ENCODE data around the gene ZNF532. TPM values are rescaled to one million over a fixed set of nuclear protein-coding genes. Genes with fewer than 3 reads are reported as not detected.
A peak's percentile ranks its signal among the peaks of the same experiment; 100 is the strongest.

The ZNF532 gene
- total and polyA plus RNA-seq, 2 donors, result 11.6 to 11.9 TPM

- no peaks in the 10 kb centered on the region for H3K9me3 ChIP-seq (ENCODE audit: control insufficient read depth in 2 of 2, insufficient read depth in 1 of 2, low read length in 1 of 2)
- peak overlapping the region; percentile 37 to 86 for H3K27ac ChIP-seq (ENCODE audit: low read depth in 1 of 2, low read length in 1 of 2)
- H3K27me3 ChIP-seq (ENCODE audit: control insufficient read depth in 2 of 2, insufficient read depth in 1 of 2, low read length in 1 of 2), result peaks cover 42 to 71% of the 10 kb centered on the region in 2 donors
- peaks cover 0 to 3% of the 10 kb centered on the region in 2 donors for H3K36me3 ChIP-seq (ENCODE audit: control insufficient read depth in 2 of 2, insufficient read depth in 2 of 2, low read length in 1 of 2)
- peak in 1 of 9 donors; percentile 21 for DNase-seq (ENCODE audit: low read depth in 6 of 9, low spot score in 9 of 9)
- WGBS, result 3% methylated on average over 72 of the region's 72 CpGs
- H3K4me3 ChIP-seq (ENCODE audit: low read length in 2 of 2), result peak overlapping the region in 1 of 2 donors; percentile 46
- H3K4me1 ChIP-seq (ENCODE audit: control insufficient read depth in 2 of 2, insufficient read depth in 2 of 2, low read length in 2 of 2), result peaks cover 0 to 7% of the 10 kb centered on the region in 2 donors
Measured at GRCh38 chr18:58863539-58864145, 1.0 kb upstream of the ZNF532 start.

GRCh38 chr18:58865033-58865590 lies 435 bp downstream of the ZNF532 start:
- H3K27me3 ChIP-seq (ENCODE audit: control insufficient read depth in 2 of 2, insufficient read depth in 1 of 2, low read length in 1 of 2), result peaks cover 42 to 63% of the 10 kb centered on the region in 2 donors
- H3K4me1 ChIP-seq (ENCODE audit: control insufficient read depth in 2 of 2, insufficient read depth in 2 of 2, low read length in 2 of 2), result peaks cover 0 to 7% of the 10 kb centered on the region in 2 donors
- peak overlapping the region in 1 of 2 donors; percentile 57 for H3K27ac ChIP-seq (ENCODE audit: low read depth in 1 of 2, low read length in 1 of 2)
- no peak overlapping the region for H3K4me3 ChIP-seq (ENCODE audit: low read length in 2 of 2)
- WGBS, result 95% methylated on average over 4 of the region's 4 CpGs
- H3K9me3 ChIP-seq (ENCODE audit: control insufficient read depth in 2 of 2, insufficient read depth in 1 of 2, low read length in 1 of 2), result no peaks in the 10 kb centered on the region
- H3K36me3 ChIP-seq (ENCODE audit: control insufficient read depth in 2 of 2, insufficient read depth in 2 of 2, low read length in 1 of 2), result peaks cover 0 to 3% of the 10 kb centered on the region in 2 donors
- no peak for DNase-seq (ENCODE audit: low read depth in 6 of 9, low spot score in 9 of 9)

GRCh38 chr18:58865701-58866065 lies 1.0 kb downstream of the ZNF532 start:
- Histone ChIP-seq H3K9me3 (ENCODE audit: control insufficient read depth in 2 of 2, insufficient read depth in 1 of 2, low read length in 1 of 2) (no peaks in the 10 kb centered on the region), H3K4me3 (ENCODE audit: low read length in 2 of 2) (no peak overlapping the region), H3K27me3 (ENCODE audit: control insufficient read depth in 2 of 2, insufficient read depth in 1 of 2, low read length in 1 of 2) (peaks cover 42 to 64% of the 10 kb centered on the region in 2 donors), H3K27ac (ENCODE audit: low read depth in 1 of 2, low read length in 1 of 2) (peak overlapping the region in 1 of 2 donors; percentile 8), H3K4me1 (ENCODE audit: control insufficient read depth in 2 of 2, insufficient read depth in 2 of 2, low read length in 2 of 2) (peaks cover 0 to 7% of the 10 kb centered on the region in 2 donors), H3K36me3 (ENCODE audit: control insufficient read depth in 2 of 2, insufficient read depth in 2 of 2, low read length in 1 of 2) (peaks cover 0 to 3% of the 10 kb centered on the region in 2 donors)
- WGBS, result 96% methylated on average over 8 of the region's 8 CpGs
- no peak for DNase-seq (ENCODE audit: low read depth in 6 of 9, low spot score in 9 of 9)

- DNase-seq (ENCODE audit: low read depth in 6 of 9, low spot score in 9 of 9), result no peak
- 91% methylated on average over 9 of the region's 9 CpGs for WGBS
- Histone ChIP-seq H3K27ac (ENCODE audit: low read depth in 1 of 2, low read length in 1 of 2) (peak overlapping the region in 1 of 2 donors; percentile 8), H3K4me3 (ENCODE audit: low read length in 2 of 2) (no peak overlapping the region), H3K9me3 (ENCODE audit: control insufficient read depth in 2 of 2, insufficient read depth in 1 of 2, low read length in 1 of 2) (no peaks in the 10 kb centered on the region), H3K4me1 (ENCODE audit: control insufficient read depth in 2 of 2, insufficient read depth in 2 of 2, low read length in 2 of 2) (peaks cover 0 to 7% of the 10 kb centered on the region in 2 donors), H3K27me3 (ENCODE audit: control insufficient read depth in 2 of 2, insufficient read depth in 1 of 2, low read length in 1 of 2) (peaks cover 42 to 61% of the 10 kb centered on the region in 2 donors), H3K36me3 (ENCODE audit: control insufficient read depth in 2 of 2, insufficient read depth in 2 of 2, low read length in 1 of 2) (peaks cover 0 to 3% of the 10 kb centered on the region in 2 donors)
Measured at GRCh38 chr18:58866066-58866772, 1.5 kb downstream of the ZNF532 start.

GRCh38 chr18:58866773-58867150 lies 2.1 kb downstream of the ZNF532 start:
- no peak overlapping the region for H3K27ac ChIP-seq (ENCODE audit: low read depth in 1 of 2, low read length in 1 of 2)
- H3K4me1 ChIP-seq (ENCODE audit: control insufficient read depth in 2 of 2, insufficient read depth in 2 of 2, low read length in 2 of 2), result peaks cover 0 to 7% of the 10 kb centered on the region in 2 donors

GRCh38 chr18:58867281-58867961 lies 2.7 kb downstream of the ZNF532 start:
- Histone ChIP-seq H3K9me3 (ENCODE audit: control insufficient read depth in 2 of 2, insufficient read depth in 1 of 2, low read length in 1 of 2) (no peaks in the 10 kb centered on the region), H3K27me3 (ENCODE audit: control insufficient read depth in 2 of 2, insufficient read depth in 1 of 2, low read length in 1 of 2) (peaks cover 32 to 52% of the 10 kb centered on the region in 2 donors), H3K4me3 (ENCODE audit: low read length in 2 of 2) (no peak overlapping the region), H3K27ac (ENCODE audit: low read depth in 1 of 2, low read length in 1 of 2) (peak overlapping the region; percentile 39 to 46), H3K4me1 (ENCODE audit: control insufficient read depth in 2 of 2, insufficient read depth in 2 of 2, low read length in 2 of 2) (peaks cover 0 to 6% of the 10 kb centered on the region in 2 donors), H3K36me3 (ENCODE audit: control insufficient read depth in 2 of 2, insufficient read depth in 2 of 2, low read length in 1 of 2) (peaks cover 0 to 3% of the 10 kb centered on the region in 2 donors)
- no peak for DNase-seq (ENCODE audit: low read depth in 6 of 9, low spot score in 9 of 9)
- WGBS, result 89% methylated on average over 10 of the region's 10 CpGs

More at GRCh38 chr18:58866773-58867150, 2.1 kb downstream of the ZNF532 start:
- H3K27me3 ChIP-seq (ENCODE audit: control insufficient read depth in 2 of 2, insufficient read depth in 1 of 2, low read length in 1 of 2), result peaks cover 37 to 58% of the 10 kb centered on the region in 2 donors
- no peak overlapping the region for H3K4me3 ChIP-seq (ENCODE audit: low read length in 2 of 2)
- 94% methylated on average over 6 of the region's 6 CpGs for WGBS
- H3K36me3 ChIP-seq (ENCODE audit: control insufficient read depth in 2 of 2, insufficient read depth in 2 of 2, low read length in 1 of 2), result peaks cover 0 to 3% of the 10 kb centered on the region in 2 donors
- no peaks in the 10 kb centered on the region for H3K9me3 ChIP-seq (ENCODE audit: control insufficient read depth in 2 of 2, insufficient read depth in 1 of 2, low read length in 1 of 2)
- DNase-seq (ENCODE audit: low read depth in 6 of 9, low spot score in 9 of 9), result no peak

GRCh38 chr18:58868440-58868839 lies 3.8 kb downstream of the ZNF532 start:
- 97% methylated on average over 6 of the region's 6 CpGs for WGBS
- DNase-seq (ENCODE audit: low read depth in 6 of 9, low spot score in 9 of 9), result no peak
- H3K27me3 ChIP-seq (ENCODE audit: control insufficient read depth in 2 of 2, insufficient read depth in 1 of 2, low read length in 1 of 2), result peaks cover 24 to 43% of the 10 kb centered on the region in 2 donors
- peaks cover 0 to 3% of the 10 kb centered on the region in 2 donors for H3K36me3 ChIP-seq (ENCODE audit: control insufficient read depth in 2 of 2, insufficient read depth in 2 of 2, low read length in 1 of 2)
- H3K4me1 ChIP-seq (ENCODE audit: control insufficient read depth in 2 of 2, insufficient read depth in 2 of 2, low read length in 2 of 2), result peaks cover 0 to 5% of the 10 kb centered on the region in 2 donors
- no peaks in the 10 kb centered on the region for H3K9me3 ChIP-seq (ENCODE audit: control insufficient read depth in 2 of 2, insufficient read depth in 1 of 2, low read length in 1 of 2)
- H3K4me3 ChIP-seq (ENCODE audit: low read length in 2 of 2), result no peak overlapping the region
- H3K27ac ChIP-seq (ENCODE audit: low read depth in 1 of 2, low read length in 1 of 2), result no peak overlapping the region

GRCh38 chr18:58870130-58870529 lies 5.5 kb downstream of the ZNF532 start:
- Histone ChIP-seq H3K36me3 (ENCODE audit: control insufficient read depth in 2 of 2, insufficient read depth in 2 of 2, low read length in 1 of 2) (peaks cover 0 to 3% of the 10 kb centered on the region in 2 donors), H3K4me3 (ENCODE audit: low read length in 2 of 2) (no peak overlapping the region), H3K4me1 (ENCODE audit: control insufficient read depth in 2 of 2, insufficient read depth in 2 of 2, low read length in 2 of 2) (no peaks in the 10 kb centered on the region), H3K27me3 (ENCODE audit: control insufficient read depth in 2 of 2, insufficient read depth in 1 of 2, low read length in 1 of 2) (peaks cover 11 to 28% of the 10 kb centered on the region in 2 donors), H3K27ac (ENCODE audit: low read depth in 1 of 2, low read length in 1 of 2) (no peak overlapping the region), H3K9me3 (ENCODE audit: control insufficient read depth in 2 of 2, insufficient read depth in 1 of 2, low read length in 1 of 2) (no peaks in the 10 kb centered on the region)
- no peak for DNase-seq (ENCODE audit: low read depth in 6 of 9, low spot score in 9 of 9)
- WGBS, result 90% methylated on average over 5 of the region's 5 CpGs
